DMS 273 (cell line): ENCODE data around the gene PLEKHM2.
"Not testable (repeated sequence)": the region's sequence is repeated elsewhere in the genome, so short reads cannot be mapped to it uniquely, and the experiment has no call there.

Experiments used
- DNase-seq: peaks from one replicate; lab custom pipeline; 2025; ENCODE audit not compliant: unreplicated experiment; lab: John Stamatoyannopoulos, UW

PLEKHM2 gene

GRCh38 chr1:15676688-15677661, 7.1 kb upstream of the PLEKHM2 start:
- no peak for DNase-seq

- DNase-seq, result no peak
Observed at GRCh38 chr1:15678578-15678977, 5.5 kb upstream of the PLEKHM2 start.

DNA sequence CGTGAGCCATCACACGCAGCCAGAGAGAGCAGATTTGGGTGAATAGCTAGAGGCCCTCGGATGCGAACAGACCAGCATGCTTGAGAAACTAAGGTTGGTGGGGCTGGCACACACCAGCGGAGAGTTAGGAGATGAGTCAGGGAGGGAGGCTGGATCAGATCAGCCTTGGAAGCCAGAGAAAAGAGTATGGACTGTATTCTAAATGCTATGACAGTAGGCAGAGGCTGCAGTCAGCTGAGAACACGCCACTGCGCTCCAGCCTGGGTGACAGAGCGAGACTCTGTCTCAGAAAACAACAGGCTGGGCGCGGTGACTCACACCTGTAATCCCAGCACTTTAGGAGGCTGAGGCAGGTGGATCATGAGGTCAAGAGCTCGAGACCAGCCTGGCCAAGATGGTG, 4.0 kb upstream of the PLEKHM2 start:
- no peak for DNase-seq

DNA sequence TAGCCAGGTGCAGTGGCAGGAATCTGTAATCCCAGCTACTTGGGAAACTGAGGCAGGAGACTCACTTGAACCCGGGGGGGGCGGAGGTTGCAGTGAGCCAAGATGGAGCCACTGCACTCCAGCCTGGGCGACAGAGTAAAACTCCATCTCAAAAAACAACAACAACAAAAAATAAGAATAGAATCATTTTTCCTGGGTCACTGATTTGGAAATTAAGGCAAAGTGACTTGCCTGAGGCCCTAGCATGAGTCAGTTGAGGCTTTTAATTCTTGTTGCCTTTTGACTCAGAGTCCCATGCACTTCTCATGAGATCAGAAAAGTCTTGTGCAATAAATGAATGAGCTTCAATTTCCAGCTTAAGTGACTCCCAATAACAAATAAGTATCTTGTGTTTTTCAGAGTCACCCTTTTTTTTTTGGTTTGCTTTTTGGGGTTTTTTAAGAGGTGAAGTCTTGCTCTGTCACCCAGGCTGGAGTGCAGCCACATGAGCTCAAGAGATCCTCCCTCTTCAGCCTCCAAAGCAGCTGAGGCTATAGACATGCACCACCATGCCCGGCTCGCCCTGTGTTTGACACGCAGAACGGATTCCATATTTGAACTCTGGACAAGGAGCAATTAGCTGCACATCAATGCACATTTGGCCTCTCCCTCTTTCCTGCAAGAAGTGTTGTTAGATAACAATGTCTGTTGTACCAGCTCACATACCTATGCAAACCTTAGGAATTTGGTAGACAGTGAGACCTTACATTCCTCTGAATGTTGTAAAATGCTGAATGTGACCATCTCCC, 3.4 kb upstream of the PLEKHM2 start:
- DNase-seq, result no peak

GRCh38 chr1:15681349-15682292, 2.5 kb upstream of the PLEKHM2 start:
- no peak for DNase-seq

DNA sequence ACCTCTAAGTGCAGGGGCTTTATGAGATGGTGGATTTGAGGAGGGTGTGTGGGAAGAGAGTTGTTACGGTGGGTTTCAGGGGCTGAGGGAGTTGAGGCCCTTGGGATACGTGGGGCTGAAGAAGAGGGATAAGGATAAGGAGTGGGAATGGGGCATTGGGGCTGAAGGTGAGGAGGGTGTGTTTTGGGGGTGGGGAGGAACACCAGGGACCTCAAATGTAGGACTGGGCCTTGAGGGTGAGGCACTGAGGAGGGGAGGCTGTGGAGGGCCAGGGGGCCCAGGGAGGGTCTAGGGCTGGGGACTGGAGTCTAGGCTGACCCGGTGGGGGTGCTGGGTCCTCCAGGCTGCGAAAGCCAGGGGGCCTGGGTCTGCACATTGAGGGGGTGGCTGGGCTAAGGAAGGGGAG, 1.2 kb upstream of the PLEKHM2 start:
- DNase-seq, result no peak

DNA sequence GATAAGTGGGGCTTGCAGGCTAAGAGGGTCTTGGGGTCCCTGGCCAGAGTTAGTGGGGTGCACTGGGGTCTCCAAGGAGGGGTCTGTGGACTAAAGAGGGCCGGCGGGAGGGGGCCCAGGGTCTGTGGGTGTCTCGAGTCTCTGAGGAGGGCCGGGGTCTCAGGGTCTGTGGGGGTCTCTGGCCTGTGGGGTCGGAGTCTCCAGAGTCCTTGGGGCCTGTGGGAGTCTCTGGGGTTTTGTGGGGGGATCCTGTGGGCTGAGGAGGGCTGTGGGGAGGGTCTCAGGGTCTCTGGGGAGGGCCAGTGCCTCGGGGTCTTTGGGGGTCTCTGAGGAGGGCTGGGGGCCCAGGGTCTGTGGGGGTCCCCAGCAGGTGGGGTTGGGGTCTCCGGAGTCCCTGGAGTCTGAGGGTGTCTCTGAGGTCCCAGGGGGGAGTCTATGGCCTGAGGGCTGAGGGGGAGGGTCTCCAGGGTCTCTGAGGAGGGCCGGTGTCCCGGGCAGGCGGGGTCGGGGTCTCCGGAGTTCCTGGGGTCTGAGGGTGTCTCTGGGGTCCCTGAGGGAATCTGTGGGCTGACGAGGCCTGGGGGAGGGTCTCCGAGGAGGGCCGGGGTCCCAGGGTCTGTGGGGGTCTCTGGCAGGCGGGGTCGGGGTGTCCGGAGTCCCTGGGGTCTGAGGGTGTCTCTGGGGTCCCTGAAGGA, 628 bp upstream of the PLEKHM2 start:
- DNase-seq, result no peak

DNA sequence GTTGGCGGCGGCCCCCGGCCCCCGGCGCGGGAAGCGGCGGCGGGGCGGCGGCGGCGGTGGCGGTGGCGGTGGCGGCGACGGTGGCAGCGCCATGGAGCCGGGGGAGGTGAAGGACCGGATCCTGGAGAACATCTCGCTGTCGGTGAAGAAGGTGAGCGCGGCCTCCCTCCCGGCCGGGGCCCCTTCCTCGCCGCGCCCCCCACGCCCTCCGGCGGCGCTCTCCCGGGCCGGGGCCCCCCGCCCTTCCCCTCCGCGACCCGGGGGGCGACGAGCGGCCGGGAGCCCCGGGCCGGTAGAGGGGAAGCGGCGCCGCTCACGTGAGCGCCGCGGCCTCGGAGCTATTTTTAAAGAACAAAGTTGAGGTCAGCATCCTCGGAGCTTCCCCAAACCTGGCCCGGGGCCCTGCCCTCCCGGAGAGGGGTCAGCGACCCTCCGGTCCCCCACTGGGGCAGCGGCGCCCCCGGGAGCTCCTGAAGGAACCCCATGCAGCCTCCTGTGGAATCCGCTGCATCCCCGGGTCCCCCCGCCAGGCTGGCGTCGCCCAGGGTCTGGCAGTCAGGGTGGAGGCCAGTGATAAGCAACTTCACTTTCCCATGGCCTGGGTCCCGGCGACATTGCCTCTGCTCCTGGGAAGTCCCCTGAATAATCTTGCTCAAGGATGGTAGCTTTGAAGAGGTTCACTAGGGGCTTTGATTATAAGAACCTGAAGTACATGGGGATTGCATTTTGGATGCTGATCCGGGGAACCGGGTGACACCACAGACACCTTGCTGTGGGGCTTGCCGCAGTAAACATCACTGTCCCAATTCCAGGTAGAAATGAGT, 560 bp downstream of the PLEKHM2 start:
- peak; percentile 66 for DNase-seq

GRCh38 chr1:15685820-15686219, 1.7 kb downstream of the PLEKHM2 start:
- DNase-seq, result no peak

- DNase-seq, result no peak
Observed at GRCh38 chr1:15687446-15687845, 3.3 kb downstream of the PLEKHM2 start.

DNA sequence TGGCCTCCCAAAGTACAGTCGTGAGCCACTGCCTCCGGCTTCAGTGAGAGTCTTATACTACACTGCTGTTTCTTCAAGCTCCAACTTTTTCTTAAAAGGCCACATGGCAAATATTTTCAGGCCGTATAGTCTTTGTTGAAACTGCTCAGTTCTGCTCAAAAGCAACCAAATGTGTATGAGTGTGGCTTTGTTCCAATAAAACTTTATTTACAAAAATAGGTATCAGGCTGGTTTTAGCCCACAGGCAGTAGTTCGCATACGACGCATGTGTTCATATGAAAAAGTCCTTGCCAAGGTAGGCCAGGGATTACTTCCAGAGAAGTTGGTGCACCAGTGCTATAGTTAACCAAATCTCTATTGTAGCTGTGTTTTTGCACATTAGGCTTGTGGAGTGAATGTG, 6.2 kb downstream of the PLEKHM2 start:
- no peak for DNase-seq

- DNase-seq, result peak; percentile 72
Observed at GRCh38 chr1:15691434-15692032, 7.4 kb downstream of the PLEKHM2 start.

- no peak for DNase-seq
Observed at GRCh38 chr1:15692121-15692682, 8.1 kb downstream of the PLEKHM2 start.

GRCh38 chr1:15693371-15693770, 9.3 kb downstream of the PLEKHM2 start:
- DNase-seq, result peak; percentile 82

GRCh38 chr1:15696956-15697521, 12.9 kb downstream of the PLEKHM2 start:
- DNase-seq, result no peak

GRCh38 chr1:15698201-15698600, 14.1 kb downstream of the PLEKHM2 start:
- no peak for DNase-seq

GRCh38 chr1:15699321-15699720, 15.2 kb downstream of the PLEKHM2 start:
- DNase-seq, result not testable (repeated sequence)

DNA sequence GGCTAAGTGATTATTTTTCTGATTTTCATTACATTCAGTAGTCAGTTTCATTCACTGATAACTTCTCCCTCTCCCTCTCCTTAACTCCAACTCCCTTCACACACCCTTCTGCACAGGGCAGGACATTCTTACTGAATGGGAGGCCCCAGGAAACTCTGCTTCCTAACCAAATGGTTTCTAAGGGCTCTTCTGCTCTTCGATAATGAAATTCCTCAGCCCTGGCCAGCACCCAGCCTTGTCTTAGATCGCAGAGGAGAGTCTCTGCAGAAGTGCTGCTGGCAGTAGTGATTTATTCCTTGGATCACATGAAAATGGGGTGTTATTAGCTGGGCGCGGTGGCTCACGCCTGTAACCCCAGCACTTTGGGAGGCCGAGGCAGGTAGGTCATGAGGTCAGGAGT, 16.4 kb downstream of the PLEKHM2 start:
- DNase-seq, result no peak
